ENCODE results near the gene BST1. TPM values are rescaled to one million over a fixed set of nuclear protein-coding genes. Genes with fewer than 3 reads are reported as not detected.
A peak's percentile ranks its signal among the peaks of the same experiment; 100 is the strongest.

The BST1 gene
- total and polyA plus RNA-seq, 4 donors: 4.1 to 53.5 (median 11.0) TPM

GRCh38 chr4:15703439-15703838 lies 574 bp downstream of the BST1 start:
- TF ChIP-seq, protein P1, sequence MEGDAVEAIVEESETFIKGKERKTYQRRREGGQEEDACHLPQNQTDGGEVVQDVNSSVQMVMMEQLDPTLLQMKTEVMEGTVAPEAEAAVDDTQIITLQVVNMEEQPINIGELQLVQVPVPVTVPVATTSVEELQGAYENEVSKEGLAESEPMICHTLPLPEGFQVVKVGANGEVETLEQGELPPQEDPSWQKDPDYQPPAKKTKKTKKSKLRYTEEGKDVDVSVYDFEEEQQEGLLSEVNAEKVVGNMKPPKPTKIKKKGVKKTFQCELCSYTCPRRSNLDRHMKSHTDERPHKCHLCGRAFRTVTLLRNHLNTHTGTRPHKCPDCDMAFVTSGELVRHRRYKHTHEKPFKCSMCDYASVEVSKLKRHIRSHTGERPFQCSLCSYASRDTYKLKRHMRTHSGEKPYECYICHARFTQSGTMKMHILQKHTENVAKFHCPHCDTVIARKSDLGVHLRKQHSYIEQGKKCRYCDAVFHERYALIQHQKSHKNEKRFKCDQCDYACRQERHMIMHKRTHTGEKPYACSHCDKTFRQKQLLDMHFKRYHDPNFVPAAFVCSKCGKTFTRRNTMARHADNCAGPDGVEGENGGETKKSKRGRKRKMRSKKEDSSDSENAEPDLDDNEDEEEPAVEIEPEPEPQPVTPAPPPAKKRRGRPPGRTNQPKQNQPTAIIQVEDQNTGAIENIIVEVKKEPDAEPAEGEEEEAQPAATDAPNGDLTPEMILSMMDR (IDR thresholded peaks at IDR 0.05; ENCODE audit: control extremely low read depth, extremely low read depth): no peak
- Histone ChIP-seq H3K9me3 (ENCODE audit: control insufficient read depth in 4 of 4, insufficient read depth in 3 of 4, low read length in 3 of 4) (no peaks in the 10 kb centered on the region), H3K9ac (ENCODE audit: insufficient read depth in 1 of 2, low read length in 2 of 2) (no peak overlapping the region), H3K36me3 (ENCODE audit: control insufficient read depth in 4 of 4, insufficient read depth in 4 of 4, low read length in 4 of 4) (no peaks in the 10 kb centered on the region), H3K4me3 (no peak overlapping the region), H3K4me1 (ENCODE audit: control insufficient read depth in 5 of 5, insufficient read depth in 5 of 5, low read length in 5 of 5) (peaks cover 0 to 4% (median 2%) of the 10 kb centered on the region in 5 donors), H3K27ac (ENCODE audit: low read depth in 1 of 2, low read length in 1 of 2) (peak overlapping the region in 1 of 2 donors; percentile 20), H3K27me3 (ENCODE audit: control insufficient read depth in 3 of 3, insufficient read depth in 3 of 3, low read length in 2 of 3) (no peaks in the 10 kb centered on the region)
- DNase-seq (no peak), ATAC-seq (ENCODE audit: insufficient read depth, low FRiP score) (no peak)
- 75 to 90% methylated on average over 11 of the region's 11 CpGs for WGBS, 2 donors

DNA sequence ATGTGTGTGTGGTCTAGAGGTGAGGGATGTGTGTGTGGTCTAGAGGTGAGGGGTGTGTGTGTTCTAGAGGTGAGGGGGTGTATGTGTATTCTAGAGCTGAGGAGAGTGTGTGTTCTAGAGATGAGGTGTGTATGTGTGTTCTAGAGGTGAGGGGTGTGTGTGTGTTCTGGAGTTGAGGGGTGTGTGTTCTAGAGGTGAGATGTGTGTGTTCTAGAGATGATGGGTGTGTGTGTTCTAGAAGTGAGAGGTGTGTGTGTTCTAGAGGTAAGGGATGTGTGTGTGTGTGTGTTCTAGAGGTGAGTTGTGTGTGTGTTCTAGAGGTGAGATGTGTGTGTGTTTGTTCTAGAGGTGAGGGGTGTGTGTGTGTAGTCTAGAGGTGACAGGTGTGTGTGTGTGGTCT lies 1.3 kb downstream of the BST1 start:
- no peaks in the 10 kb centered on the region for H3K27me3 ChIP-seq (ENCODE audit: control insufficient read depth in 3 of 3, insufficient read depth in 3 of 3, low read length in 2 of 3)
- no peaks in the 10 kb centered on the region for H3K36me3 ChIP-seq (ENCODE audit: control insufficient read depth in 4 of 4, insufficient read depth in 4 of 4, low read length in 4 of 4)
- H3K4me1 ChIP-seq (ENCODE audit: control insufficient read depth in 5 of 5, insufficient read depth in 5 of 5, low read length in 5 of 5): peaks cover 0 to 4% (median 2%) of the 10 kb centered on the region in 5 donors
- DNase-seq: no peak
- H3K4me3 ChIP-seq: no peak overlapping the region
- no peak for ATAC-seq (ENCODE audit: insufficient read depth, low FRiP score)
- no peak overlapping the region for H3K27ac ChIP-seq (ENCODE audit: low read depth in 1 of 2, low read length in 1 of 2)
- no peak overlapping the region for H3K9ac ChIP-seq (ENCODE audit: insufficient read depth in 1 of 2, low read length in 2 of 2)
- no peaks in the 10 kb centered on the region for H3K9me3 ChIP-seq (ENCODE audit: control insufficient read depth in 4 of 4, insufficient read depth in 3 of 4, low read length in 3 of 4)
- TF ChIP-seq, protein P1 (IDR thresholded peaks at IDR 0.05; ENCODE audit: control extremely low read depth, extremely low read depth): no peak

DNA sequence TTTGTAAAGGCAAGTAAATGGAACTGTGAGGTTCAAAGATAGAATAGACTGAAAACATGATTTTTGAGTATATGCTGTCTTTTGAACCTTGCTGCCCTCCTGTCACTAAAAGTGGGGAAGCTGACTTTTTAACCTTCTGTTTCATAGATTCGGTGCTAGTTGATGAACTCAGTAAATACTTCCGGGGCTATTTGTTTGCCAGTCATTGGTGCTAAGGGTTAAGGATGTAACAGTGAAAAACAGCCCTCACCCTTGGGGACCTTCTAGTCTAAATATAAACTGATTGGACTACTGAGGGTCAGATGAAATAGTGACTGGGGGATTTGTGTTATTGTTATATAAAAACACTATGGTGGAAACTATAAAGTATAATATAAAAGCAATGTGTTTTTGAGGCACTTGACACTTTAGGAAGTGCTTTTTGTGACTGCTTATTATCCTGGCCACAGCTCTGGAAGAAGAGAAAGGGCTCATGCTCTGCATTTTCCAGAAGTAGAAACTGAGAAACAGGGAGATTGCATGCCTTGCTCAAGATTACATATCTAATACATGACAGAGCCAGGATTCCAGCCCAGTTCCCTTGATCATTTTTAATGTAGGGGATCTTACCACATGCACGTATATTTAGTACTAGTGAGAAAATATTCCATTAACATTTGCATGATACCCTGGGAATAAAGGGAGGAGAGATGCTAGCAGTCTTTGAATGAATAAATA lies 3.9 kb downstream of the BST1 start:
- Histone ChIP-seq H3K4me1 (ENCODE audit: control insufficient read depth in 5 of 5, insufficient read depth in 5 of 5, low read length in 5 of 5) (peaks cover 0 to 4% (median 2%) of the 10 kb centered on the region in 5 donors), H3K9ac (ENCODE audit: insufficient read depth in 1 of 2, low read length in 2 of 2) (no peak overlapping the region), H3K4me3 (no peak overlapping the region), H3K36me3 (ENCODE audit: control insufficient read depth in 4 of 4, insufficient read depth in 4 of 4, low read length in 4 of 4) (no peaks in the 10 kb centered on the region), H3K27me3 (ENCODE audit: control insufficient read depth in 3 of 3, insufficient read depth in 3 of 3, low read length in 2 of 3) (no peaks in the 10 kb centered on the region), H3K9me3 (ENCODE audit: control insufficient read depth in 4 of 4, insufficient read depth in 3 of 4, low read length in 3 of 4) (no peaks in the 10 kb centered on the region), H3K27ac (ENCODE audit: low read depth in 1 of 2, low read length in 1 of 2) (no peak overlapping the region)
- no peak for ATAC-seq (ENCODE audit: insufficient read depth, low FRiP score)
- DNase-seq: no peak
- WGBS, 2 donors: 59 to 80% methylated on average over 3 of the region's 3 CpGs
- TF ChIP-seq, protein P1 (IDR thresholded peaks at IDR 0.05; ENCODE audit: control extremely low read depth, extremely low read depth): no peak

DNA sequence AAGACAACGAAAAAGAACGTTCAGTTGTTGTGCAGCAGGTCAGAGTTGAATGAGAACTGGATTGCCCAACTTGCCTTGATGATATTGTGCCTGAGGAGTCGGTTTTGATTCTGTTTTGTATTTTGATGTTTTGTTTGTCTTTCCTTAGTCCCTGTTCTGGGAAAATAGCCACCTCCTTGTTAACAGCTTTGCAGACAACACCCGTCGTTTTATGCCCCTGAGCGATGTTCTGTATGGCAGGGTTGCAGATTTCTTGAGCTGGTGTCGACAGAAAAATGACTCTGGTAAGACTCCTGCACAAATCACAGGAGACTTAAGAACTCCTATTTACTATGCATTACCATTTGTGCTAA lies 4.5 kb downstream of the BST1 start:
- Histone ChIP-seq H3K9ac (ENCODE audit: insufficient read depth in 1 of 2, low read length in 2 of 2) (no peak overlapping the region), H3K4me3 (no peak overlapping the region), H3K36me3 (ENCODE audit: control insufficient read depth in 4 of 4, insufficient read depth in 4 of 4, low read length in 4 of 4) (no peaks in the 10 kb centered on the region), H3K9me3 (ENCODE audit: control insufficient read depth in 4 of 4, insufficient read depth in 3 of 4, low read length in 3 of 4) (no peaks in the 10 kb centered on the region), H3K4me1 (ENCODE audit: control insufficient read depth in 5 of 5, insufficient read depth in 5 of 5, low read length in 5 of 5) (peaks cover 0 to 4% (median 1%) of the 10 kb centered on the region in 5 donors), H3K27ac (ENCODE audit: low read depth in 1 of 2, low read length in 1 of 2) (no peak overlapping the region), H3K27me3 (ENCODE audit: control insufficient read depth in 3 of 3, insufficient read depth in 3 of 3, low read length in 2 of 3) (no peaks in the 10 kb centered on the region)
- DNase-seq (no peak), ATAC-seq (ENCODE audit: insufficient read depth, low FRiP score) (no peak)
- 58 to 77% methylated on average over 7 of the region's 7 CpGs for WGBS, 2 donors
- TF ChIP-seq, protein P1 (IDR thresholded peaks at IDR 0.05; ENCODE audit: control extremely low read depth, extremely low read depth): no peak
